ENCODE results near the gene HMOX1.

Gene HMOX1

DNA sequence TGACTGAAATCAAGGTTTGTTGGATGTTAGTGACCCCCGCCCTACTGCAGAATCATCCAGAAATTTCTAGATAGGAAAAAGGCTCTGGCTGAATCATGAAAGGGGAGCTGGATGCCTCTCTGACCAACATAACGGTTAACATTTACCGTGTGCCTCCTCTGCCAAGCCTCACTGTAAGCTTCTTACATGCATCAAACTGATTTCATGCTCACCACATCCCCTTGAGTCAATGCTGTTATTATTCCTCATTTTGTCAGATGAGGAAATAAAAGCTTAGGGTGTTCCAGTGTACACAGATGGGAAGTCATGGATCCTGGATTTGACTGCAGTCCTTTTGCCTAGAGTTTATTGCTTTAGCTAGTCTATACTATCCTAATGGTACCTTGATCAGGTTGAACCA is 5.9 kb upstream of the HMOX1 start:
- no peaks in the 10 kb centered on the region for H4K20me1 ChIP-seq (ENCODE audit: control insufficient read depth, insufficient read depth, low read depth, low read length)
- no peak overlapping the region for H3K27ac ChIP-seq (ENCODE audit: low read depth, low read length)
- H3K36me3 ChIP-seq (ENCODE audit: control insufficient read depth, low read length): no peaks in the 10 kb centered on the region
- TF ChIP-seq EZH2phosphoT487 (IDR thresholded peaks at IDR 0.05; ENCODE audit: borderline replicate concordance, low read length): no peak
- H3K4me1 ChIP-seq (ENCODE audit: control insufficient read depth, low read length): peaks cover 19% of the 10 kb centered on the region
- H3K4me2 ChIP-seq (ENCODE audit: low read length): no peak overlapping the region
- H3K27me3 ChIP-seq (ENCODE audit: control insufficient read depth, low read length): peaks cover under 1% of the 10 kb centered on the region
- no peaks in the 10 kb centered on the region for H3K79me2 ChIP-seq (ENCODE audit: control insufficient read depth, low read length)
- H3K4me3 ChIP-seq (ENCODE audit: low read length): no peak overlapping the region
- no peaks in the 10 kb centered on the region for H3K9me3 ChIP-seq (ENCODE audit: control insufficient read depth, insufficient read depth, low read length)
- peaks cover 3% of the 10 kb centered on the region; the same call in 1 of the 2 replicates for H3F3A ChIP-seq (ENCODE audit: control insufficient read depth, insufficient read depth)
- H3K9me2 ChIP-seq (replicated peaks; ENCODE audit: control insufficient read depth, low read length): no peaks in the 10 kb centered on the region

- Histone ChIP-seq H3F3A (ENCODE audit: control insufficient read depth, insufficient read depth) (peaks cover 3% of the 10 kb centered on the region; the same call in 1 of the 2 replicates), H4K20me1 (ENCODE audit: control insufficient read depth, insufficient read depth, low read depth, low read length) (no peaks in the 10 kb centered on the region), H3K27me3 (ENCODE audit: control insufficient read depth, low read length) (peaks cover 6% of the 10 kb centered on the region), H3K9me3 (ENCODE audit: control insufficient read depth, insufficient read depth, low read length) (no peaks in the 10 kb centered on the region), H3K4me3 (ENCODE audit: low read length) (no peak overlapping the region), H3K9me2 (replicated peaks; ENCODE audit: control insufficient read depth, low read length) (no peaks in the 10 kb centered on the region), H3K79me2 (ENCODE audit: control insufficient read depth, low read length) (no peaks in the 10 kb centered on the region), H3K4me1 (ENCODE audit: control insufficient read depth, low read length) (peaks cover 19% of the 10 kb centered on the region), H3K4me2 (ENCODE audit: low read length) (no peak overlapping the region), H3K36me3 (ENCODE audit: control insufficient read depth, low read length) (no peaks in the 10 kb centered on the region), H3K27ac (ENCODE audit: low read depth, low read length) (no peak overlapping the region)
- TF ChIP-seq EZH2phosphoT487 (IDR thresholded peaks at IDR 0.05; ENCODE audit: borderline replicate concordance, low read length): no peak
- TF ChIP-seq, protein P1, sequence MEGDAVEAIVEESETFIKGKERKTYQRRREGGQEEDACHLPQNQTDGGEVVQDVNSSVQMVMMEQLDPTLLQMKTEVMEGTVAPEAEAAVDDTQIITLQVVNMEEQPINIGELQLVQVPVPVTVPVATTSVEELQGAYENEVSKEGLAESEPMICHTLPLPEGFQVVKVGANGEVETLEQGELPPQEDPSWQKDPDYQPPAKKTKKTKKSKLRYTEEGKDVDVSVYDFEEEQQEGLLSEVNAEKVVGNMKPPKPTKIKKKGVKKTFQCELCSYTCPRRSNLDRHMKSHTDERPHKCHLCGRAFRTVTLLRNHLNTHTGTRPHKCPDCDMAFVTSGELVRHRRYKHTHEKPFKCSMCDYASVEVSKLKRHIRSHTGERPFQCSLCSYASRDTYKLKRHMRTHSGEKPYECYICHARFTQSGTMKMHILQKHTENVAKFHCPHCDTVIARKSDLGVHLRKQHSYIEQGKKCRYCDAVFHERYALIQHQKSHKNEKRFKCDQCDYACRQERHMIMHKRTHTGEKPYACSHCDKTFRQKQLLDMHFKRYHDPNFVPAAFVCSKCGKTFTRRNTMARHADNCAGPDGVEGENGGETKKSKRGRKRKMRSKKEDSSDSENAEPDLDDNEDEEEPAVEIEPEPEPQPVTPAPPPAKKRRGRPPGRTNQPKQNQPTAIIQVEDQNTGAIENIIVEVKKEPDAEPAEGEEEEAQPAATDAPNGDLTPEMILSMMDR (IDR thresholded peaks at IDR 0.05; ENCODE audit: low read depth, low read length, poor library complexity, severe bottlenecking): no peak
These were observed 5.4 kb upstream of the HMOX1 start for GRCh38 chr22:35375526-35375925.

- H3F3A ChIP-seq (ENCODE audit: control insufficient read depth, insufficient read depth): peaks cover 3% of the 10 kb centered on the region; the same call in 1 of the 2 replicates
- H3K79me2 ChIP-seq (ENCODE audit: control insufficient read depth, low read length): no peaks in the 10 kb centered on the region
- H3K4me2 ChIP-seq (ENCODE audit: low read length): peak overlapping the region; percentile 72
- H4K20me1 ChIP-seq (ENCODE audit: control insufficient read depth, insufficient read depth, low read depth, low read length): no peaks in the 10 kb centered on the region
- peak overlapping the region; percentile 47 for H3K27ac ChIP-seq (ENCODE audit: low read depth, low read length)
- H3K36me3 ChIP-seq (ENCODE audit: control insufficient read depth, low read length): no peaks in the 10 kb centered on the region
- H3K4me3 ChIP-seq (ENCODE audit: low read length): peak overlapping the region; percentile 49
- TF ChIP-seq, protein P1 (IDR thresholded peaks at IDR 0.05; ENCODE audit: low read depth, low read length, poor library complexity, severe bottlenecking): no peak
- no peaks in the 10 kb centered on the region for H3K9me3 ChIP-seq (ENCODE audit: control insufficient read depth, insufficient read depth, low read length)
- peaks cover 26% of the 10 kb centered on the region for H3K4me1 ChIP-seq (ENCODE audit: control insufficient read depth, low read length)
- H3K9me2 ChIP-seq (replicated peaks; ENCODE audit: control insufficient read depth, low read length): no peaks in the 10 kb centered on the region
- H3K27me3 ChIP-seq (ENCODE audit: control insufficient read depth, low read length): peaks cover 19% of the 10 kb centered on the region
These were observed 4.0 kb upstream of the HMOX1 start for GRCh38 chr22:35376728-35377472.

DNA sequence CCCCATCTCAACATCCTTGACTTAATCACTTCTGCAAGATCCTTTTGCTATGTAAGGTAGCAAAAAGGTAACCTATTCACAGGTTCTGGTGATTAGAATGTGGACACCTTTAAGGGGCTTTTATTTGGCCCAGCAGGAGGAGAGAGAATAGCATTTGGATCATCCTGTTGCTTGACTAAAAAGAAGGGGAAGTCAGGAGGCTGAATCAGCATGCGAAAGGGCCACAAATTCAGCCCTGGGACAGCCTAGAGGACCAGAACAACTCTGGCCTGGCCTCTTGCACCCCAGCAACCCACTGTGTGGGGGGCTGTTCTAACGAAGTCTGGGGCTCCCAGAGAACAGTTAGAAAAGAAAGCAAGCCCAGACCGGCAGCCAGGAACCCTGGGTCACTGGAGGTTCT is 3.2 kb upstream of the HMOX1 start:
- peak overlapping the region; percentile 72 for H3K4me2 ChIP-seq (ENCODE audit: low read length)
- peak overlapping the region; percentile 49 for H3K4me3 ChIP-seq (ENCODE audit: low read length)
- H3K79me2 ChIP-seq (ENCODE audit: control insufficient read depth, low read length): no peaks in the 10 kb centered on the region
- peaks cover 26% of the 10 kb centered on the region for H3K4me1 ChIP-seq (ENCODE audit: control insufficient read depth, low read length)
- no peaks in the 10 kb centered on the region for H4K20me1 ChIP-seq (ENCODE audit: control insufficient read depth, insufficient read depth, low read depth, low read length)
- no peaks in the 10 kb centered on the region for H3K9me3 ChIP-seq (ENCODE audit: control insufficient read depth, insufficient read depth, low read length)
- peaks cover 3% of the 10 kb centered on the region; the same call in 1 of the 2 replicates for H3F3A ChIP-seq (ENCODE audit: control insufficient read depth, insufficient read depth)
- H3K27me3 ChIP-seq (ENCODE audit: control insufficient read depth, low read length): peaks cover 22% of the 10 kb centered on the region
- H3K9me2 ChIP-seq (replicated peaks; ENCODE audit: control insufficient read depth, low read length): no peaks in the 10 kb centered on the region
- H3K27ac ChIP-seq (ENCODE audit: low read depth, low read length): peak overlapping the region; percentile 47; the same call in 1 of the 2 replicates
- TF ChIP-seq, protein P1 (IDR thresholded peaks at IDR 0.05; ENCODE audit: low read depth, low read length, poor library complexity, severe bottlenecking): no peak
- no peak for TF ChIP-seq EZH2phosphoT487 (IDR thresholded peaks at IDR 0.05; ENCODE audit: borderline replicate concordance, low read length)
- H3K36me3 ChIP-seq (ENCODE audit: control insufficient read depth, low read length): no peaks in the 10 kb centered on the region

All from DOHH2 (cell line).